Astrocyte (in vitro differentiated cells and primary cell): ENCODE data around the gene BAZ1A. TPM values are rescaled to one million over a fixed set of nuclear protein-coding genes. Genes with fewer than 3 reads are reported as not detected.

Experiments used
- DNase-seq: peaks from one replicate; pipeline ENCODE4 v3.0.0-alpha.2; 2010; ENCODE audit warnings: low read depth
- FAIRE-seq: peaks from 2 replicates; lab custom pipeline; 2011; peaks lifted over from hg19 to GRCh38; lab: Jason Lieb, UNC
- H2AFZ ChIP-seq: 2 replicates; pipeline ENCODE4 v1.6.0; 2012; ENCODE audit warnings: low read depth, low read length, inconsistent platforms
- H3K27ac ChIP-seq: 2 replicates; pipeline ENCODE4 v1.5.1; 2011; ENCODE audit warnings: low read depth, low read length, inconsistent platforms
- H3K27me3 ChIP-seq: 2 replicates; pipeline ENCODE4 v1.6.0; 2011; ENCODE audit warnings: low read length, inconsistent platforms; ENCODE audit not compliant: insufficient read depth
- H3K36me3 ChIP-seq: 2 replicates; pipeline ENCODE4 v1.5.1; 2011; ENCODE audit warnings: low read length, inconsistent platforms; ENCODE audit not compliant: insufficient read depth
- H3K4me1 ChIP-seq: 2 replicates; pipeline ENCODE4 v1.5.1; 2011; ENCODE audit warnings: low read length, inconsistent platforms; ENCODE audit not compliant: insufficient read depth
- H3K4me2 ChIP-seq: 2 replicates; pipeline ENCODE4 v1.6.0; 2012; ENCODE audit warnings: low read length, inconsistent platforms
- H3K4me3 ChIP-seq: 2 replicates; pipeline ENCODE4 v1.5.1; 2011; ENCODE audit warnings: low read depth, mild to moderate bottlenecking, low read length, inconsistent platforms; ENCODE audit not compliant: insufficient read depth
- H3K79me2 ChIP-seq: 2 replicates; pipeline ENCODE4 v1.6.0; 2012; ENCODE audit warnings: mild to moderate bottlenecking, low read length, inconsistent platforms; ENCODE audit not compliant: insufficient read depth
- H3K9ac ChIP-seq: 2 replicates; pipeline ENCODE4 v1.6.0; 2012; ENCODE audit warnings: mild to moderate bottlenecking, low read length, inconsistent platforms
- H3K9me3 ChIP-seq: 2 replicates; pipeline ENCODE4 v1.5.1; 2012; ENCODE audit warnings: low read depth, mild to moderate bottlenecking, low read length, inconsistent platforms; ENCODE audit not compliant: insufficient read depth
- H4K20me1 ChIP-seq: 2 replicates; pipeline ENCODE4 v1.6.0; 2012; ENCODE audit warnings: low read length, inconsistent platforms; ENCODE audit not compliant: insufficient read depth
- H3K27ac Mint-ChIP-seq: one replicate; pipeline ENCODE4 v1.8.0; 2021; ENCODE audit warnings: mild to moderate bottlenecking, mixed read lengths; ENCODE audit not compliant: unreplicated experiment
- H3K27me3 Mint-ChIP-seq: one replicate; pipeline ENCODE4 v1.8.0; 2021; ENCODE audit warnings: low read depth, mixed read lengths; ENCODE audit not compliant: unreplicated experiment
- H3K36me3 Mint-ChIP-seq: one replicate; pipeline ENCODE4 v1.8.0; 2021; ENCODE audit warnings: low read depth, mixed read lengths; ENCODE audit not compliant: unreplicated experiment
- H3K4me1 Mint-ChIP-seq: one replicate; pipeline ENCODE4 v1.8.0; 2021; ENCODE audit warnings: low read depth, mixed read lengths; ENCODE audit not compliant: unreplicated experiment
- H3K4me3 Mint-ChIP-seq: one replicate; pipeline ENCODE4 v1.8.0; 2021; ENCODE audit warnings: mild to moderate bottlenecking, moderate library complexity, mixed read lengths; ENCODE audit not compliant: unreplicated experiment
- H3K9me3 Mint-ChIP-seq: one replicate; pipeline ENCODE4 v1.8.0; 2021; ENCODE audit warnings: mild to moderate bottlenecking, mixed read lengths; ENCODE audit not compliant: unreplicated experiment
- CTCF ChIP-seq: IDR thresholded peaks from 2 replicates; pipeline ENCODE4 v1.5.1; 2011; ENCODE audit warnings: low read depth, mild to moderate bottlenecking, inconsistent platforms, low read length, moderate library complexity; ENCODE audit not compliant: insufficient read depth
- EZH2 ChIP-seq: IDR thresholded peaks from 2 replicates; pipeline ENCODE4 v1.6.1; 2012; ENCODE audit warnings: mild to moderate bottlenecking, low read length, inconsistent platforms; ENCODE audit not compliant: insufficient read depth
- total RNA-seq: library from RNA; stranded (reverse); gene quantifications from 2 replicates; pipeline ENCODE4 v1.2.1, GENCODE V29; 2021

BAZ1A gene
- total RNA-seq, 1 donor from 2014 or later, result 36.9 TPM

DNA sequence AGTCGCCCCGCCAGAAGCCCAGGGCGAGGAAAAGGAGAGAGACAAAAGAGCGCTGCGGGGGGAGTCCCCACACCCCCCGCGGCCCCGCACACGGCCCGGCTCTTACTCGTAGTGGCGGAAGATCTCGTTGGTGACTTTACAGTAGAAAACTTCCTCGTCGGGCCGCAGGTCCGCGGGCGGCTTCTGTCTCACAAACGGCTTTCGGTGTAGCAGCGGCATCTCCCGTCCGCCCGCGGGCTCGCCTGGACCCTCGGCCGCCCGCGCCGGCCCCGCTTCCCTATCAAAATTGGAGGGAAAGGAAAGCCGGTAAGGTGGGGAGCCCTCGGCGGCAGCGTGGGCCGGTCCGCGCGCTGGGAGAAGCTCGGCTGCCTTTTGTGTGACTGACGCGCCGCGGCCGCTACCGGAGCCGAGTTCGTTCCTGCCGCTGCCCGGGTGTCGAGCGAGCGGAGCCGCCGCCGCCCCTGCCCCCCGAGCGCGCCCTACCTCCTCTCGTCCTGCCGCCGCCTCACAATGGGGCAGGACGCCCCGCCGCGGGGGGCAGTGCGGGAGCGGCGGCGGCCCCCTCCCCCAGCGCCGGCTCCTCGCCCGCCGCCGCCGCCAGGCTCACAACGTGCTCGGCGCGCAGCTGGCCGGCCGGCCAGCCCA, 652 bp downstream of the BAZ1A start:
- peak overlapping the region; percentile 83 for H3K4me3 ChIP-seq
- Mint-ChIP-seq H3K4me3 (peak overlapping the region; percentile 91), H3K27ac (no peak overlapping the region), H3K36me3 (peaks cover 2% of the 10 kb centered on the region), H3K4me1 (peaks cover 7% of the 10 kb centered on the region), H3K27me3 (no peaks in the 10 kb centered on the region), H3K9me3 (no peaks in the 10 kb centered on the region)
- H3K4me2 ChIP-seq, result peak overlapping the region; percentile 97
- FAIRE-seq, result no peak
- peaks cover 59% of the 10 kb centered on the region for H3K79me2 ChIP-seq
- peak; percentile 11 for DNase-seq
- H4K20me1 ChIP-seq, result peaks cover 34% of the 10 kb centered on the region
- peaks cover 3% of the 10 kb centered on the region for H3K36me3 ChIP-seq
- TF ChIP-seq EZH2 (no peak), CTCF (no peak)
- no peaks in the 10 kb centered on the region for H3K4me1 ChIP-seq
- H3K27ac ChIP-seq, result peak overlapping the region; percentile 94
- no peaks in the 10 kb centered on the region for H3K9me3 ChIP-seq
- peak overlapping the region; percentile 91 for H2AFZ ChIP-seq
- H3K9ac ChIP-seq, result peak overlapping the region; percentile 99
- H3K27me3 ChIP-seq, result no peaks in the 10 kb centered on the region

DNA sequence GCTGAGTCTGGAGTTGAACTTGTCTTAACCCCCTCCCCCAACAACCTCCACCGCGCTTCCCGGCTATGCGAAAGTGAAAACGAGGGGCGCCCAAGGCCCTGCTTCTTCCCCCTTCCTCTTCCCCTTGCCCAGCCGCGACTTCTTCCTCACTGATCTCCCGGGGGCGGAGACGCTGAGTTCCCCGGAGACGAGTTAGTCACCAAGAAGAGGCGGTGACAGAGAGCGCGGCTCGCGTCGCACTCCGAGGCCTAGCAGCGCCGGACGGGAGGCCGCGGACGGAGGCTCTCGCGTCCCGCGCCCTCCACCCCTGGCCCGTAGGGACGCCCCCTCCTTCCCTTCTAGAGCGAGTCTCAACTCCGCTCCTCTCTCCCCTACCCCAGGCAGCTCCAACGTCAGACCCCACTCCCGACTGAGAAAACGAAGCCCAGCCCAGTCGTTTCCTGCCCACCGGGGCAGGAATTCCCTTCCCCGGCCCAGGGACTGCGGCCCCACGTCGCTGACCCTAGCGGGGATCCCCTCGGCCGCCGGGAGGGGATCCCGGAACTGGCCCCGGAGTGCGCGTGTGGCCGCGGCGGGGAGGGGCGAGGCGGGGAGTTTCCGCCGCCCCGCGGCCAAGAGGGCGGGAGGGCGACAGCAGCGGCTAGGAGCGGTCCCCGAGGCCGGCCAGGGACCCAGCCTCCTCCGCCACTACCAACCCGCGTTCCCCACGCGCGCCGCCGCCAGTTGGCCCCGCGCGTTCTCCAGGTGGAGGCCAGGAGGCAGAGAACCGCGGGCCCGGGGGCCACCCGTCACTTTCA, 1.4 kb downstream of the BAZ1A start:
- H3K27me3 Mint-ChIP-seq, result no peaks in the 10 kb centered on the region
- FAIRE-seq (no peak), DNase-seq (peak; percentile 59)
- no peaks in the 10 kb centered on the region for H3K9me3 Mint-ChIP-seq
- peak overlapping the region; percentile 92 for H3K27ac Mint-ChIP-seq
- Histone ChIP-seq H4K20me1 (peaks cover 34% of the 10 kb centered on the region), H3K9me3 (no peaks in the 10 kb centered on the region), H3K36me3 (peaks cover 3% of the 10 kb centered on the region), H3K27ac (peak overlapping the region; percentile 94), H3K9ac (peak overlapping the region; percentile 99), H3K4me1 (no peaks in the 10 kb centered on the region), H3K79me2 (peaks cover 66% of the 10 kb centered on the region), H3K4me3 (peak overlapping the region; percentile 83), H3K4me2 (peak overlapping the region; percentile 97), H3K27me3 (no peaks in the 10 kb centered on the region), H2AFZ (peak overlapping the region; percentile 91)
- H3K4me3 Mint-ChIP-seq, result peak overlapping the region; percentile 91
- no peak for TF ChIP-seq CTCF
- no peak for TF ChIP-seq EZH2
- H3K4me1 Mint-ChIP-seq, result peaks cover 7% of the 10 kb centered on the region
- H3K36me3 Mint-ChIP-seq, result peaks cover 4% of the 10 kb centered on the region
